Spinal cord (tissue), 10 donors: ENCODE results near the gene ARHGEF26. TPM values are rescaled to one million over a fixed set of nuclear protein-coding genes. Genes with fewer than 3 reads are reported as not detected.

Experiments
- DNase-seq, 6 donors: peaks; one replicate each; pipeline versions ENCODE4 v3.0.0 to v3.0.0-alpha.2; 2013 to 2015; ENCODE audit warnings: low spot score in 6 of 6, low read depth in 4 of 6
- H3K27ac ChIP-seq: one replicate; pipeline ENCODE4 v1.5.1; 2013; ENCODE audit warnings: low read depth, low read length, control low read depth
- H3K27me3 ChIP-seq: one replicate; pipeline ENCODE4 v1.6.1; 2013; ENCODE audit warnings: low read length; ENCODE audit not compliant: control insufficient read depth, insufficient read depth
- H3K36me3 ChIP-seq: one replicate; pipeline ENCODE4 v1.6.1; 2013; ENCODE audit warnings: low read length; ENCODE audit not compliant: control insufficient read depth, insufficient read depth
- H3K4me1 ChIP-seq: one replicate; pipeline ENCODE4 v1.6.1; 2013; ENCODE audit warnings: low read length; ENCODE audit not compliant: control insufficient read depth, insufficient read depth
- H3K4me3 ChIP-seq: one replicate; pipeline ENCODE4 v1.5.1; 2013; ENCODE audit warnings: low read depth, low read length, control low read depth
- H3K9me3 ChIP-seq: one replicate; pipeline ENCODE4 v1.6.1; 2013; ENCODE audit warnings: low read length; ENCODE audit not compliant: control insufficient read depth, insufficient read depth
- WGBS: methylation state at CpG from one replicate; pipeline ENCODE4 v1.1.5; 2013; ENCODE audit warnings: missing lambda C conversion rate; ENCODE audit not compliant: insufficient coverage; 5-methylcytosine and 5-hydroxymethylcytosine counted together
- polyA plus RNA-seq, 2 donors: library from polyadenylated mRNA; unstranded; fragments of 120-200 nt; gene quantifications; one replicate each; pipeline ENCODE4 v1.2.1, GENCODE V29; 2013; ENCODE audit not compliant: insufficient read length in 2 of 2
- total RNA-seq, 2 donors: library from RNA; depleted of rRNA in 1 of 2; stranded (reverse); fragments of 120-200 nt in 1 of 2; fragments of >200 nt in 1 of 2; gene quantifications; one replicate each; pipeline versions ENCODE4 v1.2.3 to v1.2.4, GENCODE V29; 2013 to 2014
- donor health status: healthy.

The ARHGEF26 gene
- total and polyA plus RNA-seq, 4 donors: 27.2 to 57.8 (median 39.4) TPM

GRCh38 chr3:154252759-154253638, 131.8 kb downstream of the ARHGEF26 start:
- H3K9me3 ChIP-seq: no peaks in the 10 kb centered on the region
- 1% methylated on average over 9 of the region's 11 CpGs for WGBS
- no peak overlapping the region for H3K27ac ChIP-seq

GRCh38 chr3:154254527-154254926, 133.3 kb downstream of the ARHGEF26 start:
- Histone ChIP-seq H3K27me3 (no peaks in the 10 kb centered on the region), H3K27ac (no peak overlapping the region), H3K36me3 (peaks cover 5% of the 10 kb centered on the region), H3K9me3 (no peaks in the 10 kb centered on the region), H3K4me3 (no peak overlapping the region), H3K4me1 (peaks cover 11% of the 10 kb centered on the region)
- 80% methylated on average over 1 of the region's 8 CpGs for WGBS
- DNase-seq: no peak

More at GRCh38 chr3:154252759-154253638, 131.8 kb downstream of the ARHGEF26 start:
- Histone ChIP-seq H3K36me3 (peaks cover 5% of the 10 kb centered on the region), H3K4me3 (no peak overlapping the region), H3K27me3 (no peaks in the 10 kb centered on the region), H3K4me1 (peaks cover 11% of the 10 kb centered on the region)
- DNase-seq: peak; percentile 70 to 96 (median 82)

DNA sequence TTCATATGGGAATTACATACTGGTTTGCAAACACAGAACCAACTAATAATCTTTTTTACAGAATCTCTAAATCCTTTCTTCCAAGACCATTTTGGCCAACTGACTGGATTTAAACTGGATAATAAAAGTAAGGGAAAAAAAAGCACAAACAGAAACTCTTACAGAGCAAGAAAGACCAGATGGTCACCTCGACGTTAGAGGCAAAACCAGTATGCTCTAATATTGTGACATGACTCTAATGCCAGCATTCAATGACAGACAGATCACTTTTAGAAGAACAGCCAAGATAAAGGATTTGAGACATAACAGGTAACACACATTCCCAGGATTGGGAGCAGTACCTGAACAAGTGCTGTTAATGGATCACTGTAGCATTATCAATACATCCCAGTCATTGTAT, 152.2 kb downstream of the ARHGEF26 start:
- Histone ChIP-seq H3K9me3 (no peaks in the 10 kb centered on the region), H3K4me1 (no peaks in the 10 kb centered on the region), H3K27ac (no peak overlapping the region), H3K36me3 (peaks cover 18% of the 10 kb centered on the region), H3K4me3 (no peak overlapping the region), H3K27me3 (no peaks in the 10 kb centered on the region)
- DNase-seq: no peak
- WGBS: 72% methylated on average over 2 of the region's 2 CpGs

GRCh38 chr3:154274348-154274747, 153.2 kb downstream of the ARHGEF26 start:
- H3K4me3 ChIP-seq: no peak overlapping the region
- 59% methylated on average over 2 of the region's 2 CpGs for WGBS
- no peaks in the 10 kb centered on the region for H3K27me3 ChIP-seq
- H3K4me1 ChIP-seq: no peaks in the 10 kb centered on the region
- DNase-seq: no peak
- H3K9me3 ChIP-seq: no peaks in the 10 kb centered on the region
- peaks cover 21% of the 10 kb centered on the region for H3K36me3 ChIP-seq
- no peak overlapping the region for H3K27ac ChIP-seq

- H3K4me3 ChIP-seq: no peak overlapping the region
- no peak overlapping the region for H3K27ac ChIP-seq
- H3K27me3 ChIP-seq: no peaks in the 10 kb centered on the region
- no CpG with 5 or more reads among the region's 2 CpGs for WGBS
- no peaks in the 10 kb centered on the region for H3K9me3 ChIP-seq
- H3K4me1 ChIP-seq: no peaks in the 10 kb centered on the region
- DNase-seq: no peak
- H3K36me3 ChIP-seq: peaks cover 21% of the 10 kb centered on the region
Measured at GRCh38 chr3:154275292-154275691, 154.1 kb downstream of the ARHGEF26 start.

GRCh38 chr3:154275965-154276364, 154.8 kb downstream of the ARHGEF26 start:
- no peak overlapping the region for H3K27ac ChIP-seq
- H3K27me3 ChIP-seq: no peaks in the 10 kb centered on the region
- H3K9me3 ChIP-seq: no peaks in the 10 kb centered on the region
- 46% methylated on average over 2 of the region's 2 CpGs for WGBS
- no peak overlapping the region for H3K4me3 ChIP-seq
- no peaks in the 10 kb centered on the region for H3K4me1 ChIP-seq
- H3K36me3 ChIP-seq: peaks cover 21% of the 10 kb centered on the region
- no peak for DNase-seq

DNA sequence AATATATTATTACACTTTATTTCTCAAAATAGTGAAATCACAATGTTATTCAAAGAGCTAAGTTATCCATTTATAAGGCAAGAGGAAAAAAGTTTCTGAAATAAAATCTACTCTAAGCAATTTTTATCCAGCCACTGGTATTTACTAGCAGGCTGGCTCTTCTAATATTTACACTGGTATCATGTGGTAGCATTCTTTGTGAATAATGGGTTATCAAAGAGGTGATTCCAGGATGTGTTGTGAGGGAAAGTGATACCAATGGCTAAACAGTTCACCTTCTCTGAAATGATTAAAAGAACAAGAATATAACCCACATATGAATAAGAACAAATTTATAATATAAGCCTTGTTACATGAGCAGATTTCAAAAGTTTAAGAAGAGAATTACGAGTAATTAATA, 159.0 kb downstream of the ARHGEF26 start:
- Histone ChIP-seq H3K27ac (no peak overlapping the region), H3K36me3 (peaks cover 7% of the 10 kb centered on the region), H3K4me1 (no peaks in the 10 kb centered on the region), H3K4me3 (no peak overlapping the region), H3K9me3 (no peaks in the 10 kb centered on the region), H3K27me3 (no peaks in the 10 kb centered on the region)
- WGBS: no CpG with 5 or more reads among the region's 1 CpG
- DNase-seq: no peak

GRCh38 chr3:154285221-154285620, 164.0 kb downstream of the ARHGEF26 start:
- Histone ChIP-seq H3K27me3 (no peaks in the 10 kb centered on the region), H3K27ac (no peak overlapping the region), H3K4me1 (no peaks in the 10 kb centered on the region), H3K4me3 (no peak overlapping the region), H3K36me3 (peaks cover 10% of the 10 kb centered on the region), H3K9me3 (no peaks in the 10 kb centered on the region)
- no peak for DNase-seq
- no CpG with 5 or more reads among the region's 2 CpGs for WGBS

DNA sequence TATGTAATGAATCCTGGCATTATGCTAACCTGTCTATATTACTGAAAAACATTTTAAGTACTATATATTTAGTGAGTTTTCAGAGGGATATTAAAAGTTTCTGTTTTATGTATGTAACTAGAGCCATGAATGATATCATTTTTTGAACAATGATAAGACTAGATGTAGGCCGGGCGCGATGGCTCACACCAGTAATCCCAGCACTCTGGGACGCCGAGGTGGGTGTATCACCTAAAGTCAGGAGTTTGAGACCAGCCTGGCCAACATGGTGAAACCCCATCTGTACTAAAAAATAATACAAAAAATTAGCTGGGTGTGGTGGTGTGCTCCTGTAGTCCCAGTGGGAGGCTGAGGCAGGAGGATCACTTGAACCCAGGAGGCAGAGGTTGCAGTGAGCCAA, 169.0 kb downstream of the ARHGEF26 start:
- DNase-seq: no peak
- H3K27ac ChIP-seq: no peak overlapping the region
- no peaks in the 10 kb centered on the region for H3K4me1 ChIP-seq
- H3K36me3 ChIP-seq: peaks cover 24% of the 10 kb centered on the region
- no peaks in the 10 kb centered on the region for H3K9me3 ChIP-seq
- H3K4me3 ChIP-seq: no peak overlapping the region
- no peaks in the 10 kb centered on the region for H3K27me3 ChIP-seq
- WGBS: no CpG with 5 or more reads among the region's 5 CpGs

GRCh38 chr3:154294016-154294415, 172.8 kb downstream of the ARHGEF26 start:
- no peak overlapping the region for H3K27ac ChIP-seq
- no peaks in the 10 kb centered on the region for H3K27me3 ChIP-seq
- H3K9me3 ChIP-seq: no peaks in the 10 kb centered on the region
- DNase-seq: no peak
- H3K4me1 ChIP-seq: no peaks in the 10 kb centered on the region
- H3K36me3 ChIP-seq: peaks cover 37% of the 10 kb centered on the region
- no peak overlapping the region for H3K4me3 ChIP-seq
- no CpG with 5 or more reads among the region's 2 CpGs for WGBS
